HG02981 (cell line): Measurements from ENCODE around the gene SEMA4B.

Experiments used
- ATAC-seq: cut with Tn5 transposase; IDR thresholded peaks from one replicate; pipeline ENCODE4 v1.9.1; 2021; ENCODE audit warnings: mild to moderate bottlenecking, moderate library complexity; ENCODE audit not compliant: unreplicated experiment

Gene SEMA4B

GRCh38 chr15:90205050-90205848 lies 4.1 kb downstream of the SEMA4B start:
- no peak for ATAC-seq

- no peak for ATAC-seq
These were observed 4.8 kb downstream of the SEMA4B start for GRCh38 chr15:90205886-90206285.

- no peak for ATAC-seq
These were observed 6.1 kb downstream of the SEMA4B start for GRCh38 chr15:90207252-90207651.

- ATAC-seq = no peak
These were observed 7.2 kb downstream of the SEMA4B start for GRCh38 chr15:90208356-90208755.

- ATAC-seq = no peak
These were observed 8.5 kb downstream of the SEMA4B start for GRCh38 chr15:90209591-90209990.

GRCh38 chr15:90210593-90210992 lies 9.5 kb downstream of the SEMA4B start:
- no peak for ATAC-seq

- no peak for ATAC-seq
These were observed 9.9 kb downstream of the SEMA4B start for GRCh38 chr15:90211009-90211408.

- ATAC-seq = no peak
These were observed 10.5 kb downstream of the SEMA4B start for GRCh38 chr15:90211440-90212143.

- no peak for ATAC-seq
These were observed 11.3 kb downstream of the SEMA4B start for GRCh38 chr15:90212221-90213098.

GRCh38 chr15:90213122-90213817 lies 12.1 kb downstream of the SEMA4B start:
- ATAC-seq = no peak

GRCh38 chr15:90213818-90214204 lies 12.7 kb downstream of the SEMA4B start:
- ATAC-seq = no peak

GRCh38 chr15:90214553-90215196 lies 13.5 kb downstream of the SEMA4B start:
- no peak for ATAC-seq

- ATAC-seq = no peak
These were observed 16.7 kb downstream of the SEMA4B start for GRCh38 chr15:90217671-90218394.

- no peak for ATAC-seq
These were observed 18.5 kb downstream of the SEMA4B start for GRCh38 chr15:90219421-90220141.

GRCh38 chr15:90221246-90221900 lies 20.2 kb downstream of the SEMA4B start:
- ATAC-seq = no peak

- ATAC-seq = no peak
These were observed 21.4 kb downstream of the SEMA4B start for GRCh38 chr15:90222547-90222946.

- ATAC-seq = no peak
These were observed 22.5 kb downstream of the SEMA4B start for GRCh38 chr15:90223441-90224165.

- ATAC-seq = no peak
These were observed 23.9 kb downstream of the SEMA4B start for GRCh38 chr15:90225047-90225446.
